Endodermal cell (in vitro differentiated cells): ENCODE data around the gene RDH13. TPM values are rescaled to one million over a fixed set of nuclear protein-coding genes. Genes with fewer than 3 reads are reported as not detected.

Experiments
- DNase-seq: peaks from one replicate; pipeline ENCODE4 v3.0.0-alpha.2; 2017
- H3K27ac ChIP-seq: 2 replicates; pipeline ENCODE4 v1.5.1; 2013; ENCODE audit warnings: mild to moderate bottlenecking, low read depth, low read length, moderate library complexity
- H3K27me3 ChIP-seq: 2 replicates; pipeline ENCODE4 v1.6.1; 2013; ENCODE audit warnings: mild to moderate bottlenecking, low read length, moderate library complexity; ENCODE audit not compliant: insufficient read depth, control insufficient read depth, poor library complexity, severe bottlenecking
- H3K36me3 ChIP-seq: 2 replicates; pipeline ENCODE4 v1.7.0; 2013; ENCODE audit warnings: mild to moderate bottlenecking, low read length, moderate library complexity; ENCODE audit not compliant: control insufficient read depth, insufficient read depth
- H3K4me1 ChIP-seq: one replicate; pipeline ENCODE4 v1.7.0; 2013; ENCODE audit warnings: low read length; ENCODE audit not compliant: control insufficient read depth, insufficient read depth
- H3K4me3 ChIP-seq: 2 replicates; pipeline ENCODE4 v1.5.1; 2013; ENCODE audit warnings: mild to moderate bottlenecking, low read length, moderate library complexity
- H3K9ac ChIP-seq: 2 replicates; pipeline ENCODE4 v1.6.1; 2013; ENCODE audit warnings: mild to moderate bottlenecking, low read length, moderate library complexity; ENCODE audit not compliant: poor library complexity, severe bottlenecking; ENCODE audit errors: extremely low read depth
- H3K9me3 ChIP-seq: 2 replicates; pipeline ENCODE4 v1.6.1; 2013; ENCODE audit warnings: mild to moderate bottlenecking, low read length, moderate library complexity; ENCODE audit not compliant: control insufficient read depth
- H3K27ac Mint-ChIP-seq: 2 replicates; pipeline ENCODE4 v1.8.0; 2020; ENCODE audit warnings: mixed read lengths
- H3K27me3 Mint-ChIP-seq: 2 replicates; pipeline ENCODE4 v1.8.0; 2021; ENCODE audit warnings: mild to moderate bottlenecking, mixed read lengths; ENCODE audit not compliant: insufficient read depth
- H3K36me3 Mint-ChIP-seq: 2 replicates; pipeline ENCODE4 v1.8.0; 2020; ENCODE audit warnings: low read depth, mixed read lengths
- H3K4me1 Mint-ChIP-seq: 2 replicates; pipeline ENCODE4 v1.8.0; 2020; ENCODE audit warnings: mixed read lengths
- H3K4me3 Mint-ChIP-seq: 2 replicates; pipeline ENCODE4 v1.8.0; 2020; ENCODE audit warnings: mild to moderate bottlenecking, moderate library complexity, mixed read lengths
- H3K9me3 Mint-ChIP-seq: 2 replicates; pipeline ENCODE4 v1.8.0; 2020; ENCODE audit warnings: mild to moderate bottlenecking, mixed read lengths
- CTCF ChIP-seq: fragments of 200-600 bp; sonication (generic); conservative IDR thresholded peaks from 2 replicates; pipeline ENCODE4 v1.5.0; 2021; ENCODE audit warnings: antibody characterized with exemption, mild to moderate bottlenecking
- WGBS, 2 experiments: methylation state at CpG; one replicate each; pipeline versions ENCODE4 v1.1.5 to v1.1.7; 2013; ENCODE audit warnings: missing lambda C conversion rate in 2 of 2, mixed read lengths in 1 of 2; ENCODE audit not compliant: insufficient coverage in 1 of 2, insufficient read length in 1 of 2; 5-methylcytosine and 5-hydroxymethylcytosine counted together
- total RNA-seq, 2 donors: library from RNA; stranded (reverse); fragmentation: NEBNext Ultra II Directional in 1 of 2; extraction: Animal tissue kit (Norgen Biotek cat#: 25700) in 1 of 2; gene quantifications; 2 replicates in 1 of 2; 3 replicates in 1 of 2; pipeline ENCODE4 v1.2.1, GENCODE V29; 2021

The RDH13 gene
- total RNA-seq, 2 donors from 2014 or later = 20.6 to 39.0 TPM

- no peaks in the 10 kb centered on the region for H3K4me1 ChIP-seq
- H3K27ac ChIP-seq = no peak overlapping the region
- Mint-ChIP-seq H3K36me3 (peaks cover 77% of the 10 kb centered on the region), H3K9me3 (peaks cover 12% of the 10 kb centered on the region), H3K4me3 (no peak overlapping the region), H3K27ac (no peak overlapping the region), H3K4me1 (no peaks in the 10 kb centered on the region), H3K27me3 (no peaks in the 10 kb centered on the region)
- peaks cover 90% of the 10 kb centered on the region for H3K36me3 ChIP-seq
- no peak for DNase-seq
- peaks cover 10% of the 10 kb centered on the region for H3K9me3 ChIP-seq
- no peak overlapping the region for H3K9ac ChIP-seq
- no peaks in the 10 kb centered on the region for H3K27me3 ChIP-seq
- TF ChIP-seq CTCF = no peak
- WGBS, 2 experiments = 76 to 90% methylated on average over 3 of the region's 3 CpGs
- no peak overlapping the region for H3K4me3 ChIP-seq
Observed at GRCh38 chr19:54995561-54995960, 67.4 kb downstream of the RDH13 start.

Other genes with a start within 250 kb of the RDH13 start
- not detected for gene KIR3DL1, start 246.7 kb downstream of the RDH13 start, total RNA-seq
- not detected for gene KIR2DS4, start 230.5 kb downstream of the RDH13 start, total RNA-seq
- gene KIR3DL2, start 212.7 kb downstream of the RDH13 start, total RNA-seq = not detected
- gene FCAR, start 188.9 kb downstream of the RDH13 start, total RNA-seq = not detected
- gene NCR1, start 157.0 kb downstream of the RDH13 start, total RNA-seq = 10 to 100 TPM; 24.4 to 34.5 TPM
- gene NLRP7, start 115.6 kb downstream of the RDH13 start, total RNA-seq = 1 to 10 TPM in 1 of 2 donors, under 1 TPM in 1; 0.93 to 1.0 TPM
- gene NLRP2, start 96.8 kb downstream of the RDH13 start, total RNA-seq = 100 to 1,000 TPM in 1 of 2 donors, 10 to 100 TPM in 1; 11.4 to 130 TPM
- gene GP6, start 24.9 kb downstream of the RDH13 start, total RNA-seq = under 1 TPM in 1 of 2 donors, not detected in 1; 0.22 TPM
- 10 to 100 TPM; 29.4 to 52.8 TPM for gene EPS8L1, start 12.7 kb upstream of the RDH13 start, total RNA-seq
- 100 to 1,000 TPM in 1 of 2 donors, 10 to 100 TPM in 1; 98.2 to 107 TPM for gene PPP1R12C, start 54.5 kb upstream of the RDH13 start, total RNA-seq
- gene TNNT1, start 86.1 kb upstream of the RDH13 start, total RNA-seq = 10 to 100 TPM; 22.9 to 66.7 TPM
- 10 to 100 TPM in 1 of 2 donors, 1 to 10 TPM in 1; 9.8 to 14.2 TPM for gene TNNI3, start 94.6 kb upstream of the RDH13 start, total RNA-seq
- 1 to 10 TPM; 5.9 to 9.5 TPM for gene DNAAF3, start 103.5 kb upstream of the RDH13 start, total RNA-seq
- not detected for gene SYT5, start 117.1 kb upstream of the RDH13 start, total RNA-seq
- gene PTPRH, start 146.4 kb upstream of the RDH13 start, total RNA-seq = not detected
- 1 to 10 TPM; 2.9 to 5.9 TPM for gene TMEM86B, start 165.6 kb upstream of the RDH13 start, total RNA-seq
- gene PPP6R1, start 195.9 kb upstream of the RDH13 start, total RNA-seq = 10 to 100 TPM; 74.8 to 79.9 TPM
- 10 to 100 TPM; 43.7 to 48.5 TPM for gene HSPBP1, start 217.0 kb upstream of the RDH13 start, total RNA-seq
- 10 to 100 TPM; 75.9 to 91.4 TPM for gene BRSK1, start 220.8 kb upstream of the RDH13 start, total RNA-seq